Lower lobe of right lung (tissue), 2 donors: ENCODE data around the gene SRRM5. TPM values are rescaled to one million over a fixed set of nuclear protein-coding genes. Genes with fewer than 3 reads are reported as not detected.

Experiments
- ATAC-seq, 2 donors: fragments of 200-7000 bp; cut with Tn5 transposase; one replicate each; pipeline ENCODE4 v1.9.1; 2020 to 2022; ENCODE audit warnings: mild to moderate bottlenecking in 2 of 2, moderate library complexity in 2 of 2
- DNase-seq: peaks from one replicate; pipeline ENCODE4 v3.0.0-alpha.2; 2020
- H3K27ac ChIP-seq: fragments of 200-600 bp; one replicate; pipeline ENCODE4 v1.8.0; 2022
- H3K27me3 ChIP-seq: fragments of 200-600 bp; one replicate; pipeline ENCODE4 v1.8.0; 2022; ENCODE audit warnings: low read depth
- H3K36me3 ChIP-seq: fragments of 200-600 bp; one replicate; pipeline ENCODE4 v1.8.0; 2022; ENCODE audit warnings: mild to moderate bottlenecking
- H3K4me1 ChIP-seq: fragments of 200-600 bp; one replicate; pipeline ENCODE4 v1.8.0; 2022
- H3K4me3 ChIP-seq: fragments of 200-600 bp; one replicate; pipeline ENCODE4 v1.8.0; 2022; ENCODE audit warnings: mild to moderate bottlenecking
- H3K9me3 ChIP-seq: fragments of 200-600 bp; one replicate; pipeline ENCODE4 v1.8.0; 2022
- intact Hi-C: fragments of 100-400 bp; cut with DNase I; formaldehyde crosslinking; loops from one replicate; pipeline ENCODE4 v1.11.0; 2022
- total RNA-seq: library from RNA; stranded (reverse); fragmentation: NEBNext Ultra II Directional; extraction: Animal tissue kit (Norgen Biotek cat#: 25700); gene quantifications from one replicate; pipeline ENCODE4 v1.2.1, GENCODE V29; 2021
- TF ChIP-seq, protein P1 (sequence below): fragments of 200-600 bp; IDR thresholded peaks from one replicate; pipeline ENCODE4 v1.8.0; 2022; ENCODE audit warnings: antibody characterized with exemption, mild to moderate bottlenecking
- donor health status: DM: no; HTN: yes; CAD: no; lungs with severe emphysema.

SRRM5 gene
- total RNA-seq, 1 donor from 2014 or later = 0.24 TPM

DNA sequence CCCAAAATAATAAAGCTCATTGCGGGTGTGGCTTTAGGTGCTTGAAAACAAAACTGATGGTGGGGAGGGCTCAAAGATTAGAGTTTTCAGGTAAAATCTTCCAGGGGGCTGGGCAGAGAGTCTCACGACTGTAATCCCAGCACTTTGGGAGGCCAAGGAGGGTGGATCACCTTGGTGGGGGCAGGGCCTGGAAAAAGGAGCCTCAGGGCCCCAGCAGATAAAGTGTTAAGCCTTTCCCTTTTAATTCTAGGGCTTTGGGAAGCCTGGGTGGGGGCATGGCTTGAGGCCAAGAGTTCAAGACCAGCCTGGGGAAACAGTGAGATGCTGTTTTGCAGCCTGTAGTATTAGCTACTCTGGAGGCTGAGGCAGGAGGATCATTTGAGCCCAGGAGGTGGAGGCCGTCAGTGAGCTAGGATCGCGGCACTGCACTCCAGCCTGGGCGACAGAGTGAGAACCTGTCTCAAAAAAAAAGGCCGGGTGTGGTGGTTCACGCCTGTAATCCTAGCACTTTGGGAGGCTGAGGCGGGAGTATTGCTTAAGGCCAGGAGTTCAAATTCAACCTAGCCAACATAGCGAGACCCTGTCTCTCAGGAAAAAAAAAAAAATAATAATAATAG lies 17.7 kb upstream of the SRRM5 start:
- TF ChIP-seq, protein P1, sequence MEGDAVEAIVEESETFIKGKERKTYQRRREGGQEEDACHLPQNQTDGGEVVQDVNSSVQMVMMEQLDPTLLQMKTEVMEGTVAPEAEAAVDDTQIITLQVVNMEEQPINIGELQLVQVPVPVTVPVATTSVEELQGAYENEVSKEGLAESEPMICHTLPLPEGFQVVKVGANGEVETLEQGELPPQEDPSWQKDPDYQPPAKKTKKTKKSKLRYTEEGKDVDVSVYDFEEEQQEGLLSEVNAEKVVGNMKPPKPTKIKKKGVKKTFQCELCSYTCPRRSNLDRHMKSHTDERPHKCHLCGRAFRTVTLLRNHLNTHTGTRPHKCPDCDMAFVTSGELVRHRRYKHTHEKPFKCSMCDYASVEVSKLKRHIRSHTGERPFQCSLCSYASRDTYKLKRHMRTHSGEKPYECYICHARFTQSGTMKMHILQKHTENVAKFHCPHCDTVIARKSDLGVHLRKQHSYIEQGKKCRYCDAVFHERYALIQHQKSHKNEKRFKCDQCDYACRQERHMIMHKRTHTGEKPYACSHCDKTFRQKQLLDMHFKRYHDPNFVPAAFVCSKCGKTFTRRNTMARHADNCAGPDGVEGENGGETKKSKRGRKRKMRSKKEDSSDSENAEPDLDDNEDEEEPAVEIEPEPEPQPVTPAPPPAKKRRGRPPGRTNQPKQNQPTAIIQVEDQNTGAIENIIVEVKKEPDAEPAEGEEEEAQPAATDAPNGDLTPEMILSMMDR = no peak
- ATAC-seq (no peak), DNase-seq (no peak)
- Histone ChIP-seq H3K36me3 (peaks cover 56% of the 10 kb centered on the region), H3K9me3 (no peaks in the 10 kb centered on the region), H3K4me1 (peaks cover 41% of the 10 kb centered on the region), H3K27ac (peak overlapping the region; percentile 99), H3K27me3 (no peaks in the 10 kb centered on the region), H3K4me3 (peak overlapping the region; percentile 77)
- intact Hi-C loops = no loop called here

DNA sequence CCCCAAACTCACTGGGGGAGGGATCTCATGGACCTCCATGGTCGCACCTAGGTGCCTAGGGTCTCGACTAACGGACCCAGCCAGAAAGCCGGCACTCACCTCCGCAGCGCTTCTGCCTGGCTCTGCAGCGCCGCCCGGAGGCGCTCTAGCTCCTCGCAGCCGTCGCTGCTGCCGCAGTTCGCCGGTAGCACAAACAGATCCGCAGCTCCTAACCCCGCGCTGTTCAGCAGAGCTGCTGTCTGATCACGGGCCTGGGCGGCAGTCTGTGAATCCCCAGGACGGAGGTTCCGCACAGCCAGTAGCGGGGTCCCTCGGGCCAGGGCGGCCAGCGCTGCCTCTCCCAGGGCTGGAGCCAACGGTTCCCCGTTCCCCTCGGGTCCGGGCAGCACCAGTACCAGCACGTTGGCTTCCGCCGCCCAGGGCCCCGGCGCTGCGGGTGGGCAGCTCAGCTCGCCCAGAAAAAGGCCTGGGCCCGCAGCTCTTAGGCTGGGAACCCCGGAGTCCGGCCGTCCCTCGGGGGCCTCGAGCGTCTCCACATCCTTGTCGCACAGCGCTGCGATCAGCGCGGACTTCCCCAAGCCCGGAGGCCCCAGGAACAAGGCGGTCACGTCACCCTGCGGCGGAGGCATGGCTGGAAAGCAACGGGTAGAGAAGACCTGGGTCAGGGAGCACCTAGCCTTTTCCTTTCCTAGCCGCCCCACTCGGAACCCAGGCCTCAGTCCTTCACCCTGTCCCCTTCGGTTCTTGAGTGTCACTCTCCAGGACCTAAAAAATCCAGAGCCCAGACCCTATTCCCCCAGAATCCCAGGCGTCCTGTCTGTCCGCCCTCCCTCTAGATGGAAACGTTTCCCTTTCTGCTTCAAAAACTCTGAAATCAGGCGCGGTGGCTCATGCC lies 16.9 kb upstream of the SRRM5 start:
- ATAC-seq (peak; percentile 43 to 51), DNase-seq (peak; percentile 77)
- TF ChIP-seq, protein P1 = peak; percentile 67
- Histone ChIP-seq H3K27me3 (no peaks in the 10 kb centered on the region), H3K9me3 (no peaks in the 10 kb centered on the region), H3K4me3 (peak overlapping the region; percentile 77), H3K36me3 (peaks cover 61% of the 10 kb centered on the region), H3K4me1 (peaks cover 41% of the 10 kb centered on the region), H3K27ac (peak overlapping the region; percentile 99)
- intact Hi-C loops = no loop called here

DNA sequence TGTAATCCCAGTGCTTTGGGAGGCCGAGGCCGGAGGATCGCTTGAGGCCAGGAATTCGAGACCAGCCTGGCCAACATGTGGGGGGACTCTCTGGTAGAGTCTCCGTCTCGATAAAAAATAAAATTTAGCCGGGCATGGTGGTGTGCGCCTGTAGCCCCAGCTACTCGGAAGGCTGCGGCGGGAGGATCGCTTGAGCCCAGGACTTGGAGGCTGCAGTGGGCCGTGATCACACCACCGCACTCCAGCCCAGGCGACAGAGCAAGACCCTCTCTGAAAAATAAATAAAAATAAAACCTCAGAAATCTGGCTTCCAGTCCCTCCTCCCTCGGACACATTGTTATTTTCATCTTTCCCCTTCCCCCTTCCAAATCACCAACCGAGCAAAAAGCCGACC lies 16.3 kb upstream of the SRRM5 start:
- TF ChIP-seq, protein P1 = no peak
- H3K27me3 ChIP-seq = no peaks in the 10 kb centered on the region
- peak overlapping the region; percentile 99 for H3K27ac ChIP-seq
- peak; percentile 23 to 40 for ATAC-seq
- peaks cover 41% of the 10 kb centered on the region for H3K4me1 ChIP-seq
- intact Hi-C loops = no loop called here
- H3K4me3 ChIP-seq = peak overlapping the region; percentile 77
- peak; percentile 56 for DNase-seq
- H3K36me3 ChIP-seq = peaks cover 59% of the 10 kb centered on the region
- H3K9me3 ChIP-seq = no peaks in the 10 kb centered on the region

DNA sequence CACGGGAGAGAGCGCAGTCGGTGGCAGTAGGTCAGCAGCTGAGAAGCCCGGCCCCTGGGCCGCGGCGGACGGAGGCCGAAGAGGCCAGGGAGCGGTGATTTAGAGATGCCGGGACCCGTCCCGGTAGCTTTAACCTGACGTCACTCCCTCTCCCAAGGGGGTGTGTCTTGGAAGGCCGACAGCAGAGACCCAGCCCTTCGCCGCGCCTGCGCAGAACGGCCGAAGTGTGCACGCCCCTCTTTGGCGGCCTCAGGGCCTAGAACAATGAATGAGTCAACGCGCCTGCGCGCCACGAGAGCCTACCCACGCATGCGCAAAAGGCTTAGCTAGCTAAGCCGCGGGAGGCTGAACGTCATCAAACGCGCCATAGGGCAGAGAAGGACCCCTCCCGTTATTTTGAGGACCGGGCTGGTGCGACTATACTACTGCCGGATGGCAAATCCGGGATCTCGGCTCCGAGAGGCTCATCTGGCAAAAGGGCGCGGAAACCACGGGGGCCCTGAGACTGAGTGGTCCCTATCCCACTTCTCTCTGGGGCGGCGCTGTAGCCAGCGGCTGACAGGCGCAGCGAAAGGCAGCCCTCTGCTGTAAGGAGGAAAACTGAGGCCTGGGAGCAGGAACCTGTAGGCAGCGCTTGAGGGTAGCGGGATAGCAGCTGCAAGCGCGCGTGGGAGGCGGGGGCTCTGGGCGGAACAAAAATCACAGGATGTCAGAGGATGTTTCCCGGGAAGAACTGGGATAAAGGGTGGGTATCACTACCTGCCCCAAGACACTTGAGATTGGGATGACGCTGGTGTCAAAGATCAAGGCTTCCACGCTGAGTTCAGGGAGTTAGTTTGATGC lies 15.7 kb upstream of the SRRM5 start, which contains the start of the genes IRGQ and ZNF576:
IRGQ (minus strand) TSS at position 136 of the 843 bp plus-strand sequence. CDS start 796 bp downstream, outside the sequence.
ZNF576 (plus strand) TSS at position 597 of the 843 bp plus-strand sequence. CDS start 514 bp downstream, outside the sequence.
- peak; percentile 94 to 96 for ATAC-seq

More for the DNA sequence above, 15.7 kb upstream of the SRRM5 start, which contains the start of the genes IRGQ and ZNF576:
- Histone ChIP-seq H3K9me3 (no peaks in the 10 kb centered on the region), H3K27ac (peak within 1 kb of the TSS; percentile 99), H3K4me3 (peak within 1 kb of the TSS; percentile 77), H3K36me3 (peaks cover 57% of the 10 kb centered on the region), H3K4me1 (peaks cover 41% of the 10 kb centered on the region), H3K27me3 (no peaks in the 10 kb centered on the region)
- TF ChIP-seq, protein P1 = no peak
- intact Hi-C loops = no loop called here
- DNase-seq = peak; percentile 100
